CD4-positive, alpha-beta T cell treated with Interleukin-15 for 1 hour (primary cell): ENCODE measurements around the gene ZBBX.
"Not testable (repeated sequence)": the region's sequence is repeated elsewhere in the genome, so short reads cannot be mapped to it uniquely, and the experiment has no call there.

Source experiments
- DNase-seq: peaks from one replicate; pipeline ENCODE4 v3.0.0-alpha.2; 2020

The ZBBX gene, protein sequence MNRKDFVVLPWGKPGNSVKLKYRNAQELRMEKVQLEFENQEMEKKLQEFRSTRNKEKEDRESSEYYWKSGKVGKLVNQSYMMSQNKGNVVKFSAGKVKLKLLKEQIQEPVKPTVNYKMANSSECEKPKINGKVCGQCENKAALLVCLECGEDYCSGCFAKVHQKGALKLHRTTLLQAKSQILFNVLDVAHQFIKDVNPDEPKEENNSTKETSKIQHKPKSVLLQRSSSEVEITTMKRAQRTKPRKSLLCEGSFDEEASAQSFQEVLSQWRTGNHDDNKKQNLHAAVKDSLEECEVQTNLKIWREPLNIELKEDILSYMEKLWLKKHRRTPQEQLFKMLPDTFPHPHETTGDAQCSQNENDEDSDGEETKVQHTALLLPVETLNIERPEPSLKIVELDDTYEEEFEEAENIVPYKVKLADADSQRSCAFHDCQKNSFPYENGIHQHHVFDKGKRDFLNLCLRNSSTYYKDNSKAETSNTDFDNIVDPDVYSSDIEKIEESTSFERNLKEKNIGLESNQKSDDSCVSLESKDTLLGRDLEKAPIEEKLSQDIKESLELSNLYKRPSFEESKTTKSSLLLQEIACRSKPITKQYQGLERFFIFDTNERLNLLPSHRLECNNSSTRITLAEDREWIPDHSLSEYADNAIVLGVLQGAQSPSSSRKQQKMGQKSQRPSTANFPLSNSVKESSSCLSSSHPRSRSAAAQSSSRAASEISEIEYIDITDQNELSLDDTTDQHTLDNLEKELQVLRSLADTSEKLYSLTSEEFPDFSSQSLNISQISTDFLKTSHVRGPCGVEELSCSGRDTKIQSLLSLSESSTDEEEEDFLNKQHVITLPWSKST

GRCh38 chr3:167380004-167380689 is at the start of gene ZBBX:
TSS of gene ZBBX (minus strand) at chr3:167380297. CDS start at chr3:167372901, 7,396 bp downstream.
- DNase-seq, result peak; percentile 86

DNA sequence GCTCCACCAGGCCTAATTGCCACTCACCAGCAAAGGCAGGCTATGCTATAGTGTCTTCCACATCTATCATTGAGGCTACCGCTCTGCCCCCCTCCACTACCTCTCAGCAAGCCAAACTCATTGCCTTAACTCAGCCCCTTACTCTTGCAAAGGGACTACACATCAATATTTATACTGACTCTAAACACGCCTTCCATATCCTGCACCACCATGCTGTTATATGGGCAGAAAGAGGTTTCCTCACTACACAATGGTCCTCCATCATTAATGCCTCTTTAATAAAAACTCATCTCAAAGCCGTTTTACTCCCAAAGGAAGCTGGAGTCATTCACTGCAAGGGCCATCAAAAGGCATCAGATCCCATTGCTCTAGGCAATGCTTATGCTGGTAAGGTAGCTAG is 46.9 kb upstream of the ZBBX start:
- not testable (repeated sequence) for DNase-seq

- DNase-seq, result not testable (repeated sequence)
These were observed 42.3 kb upstream of the ZBBX start for GRCh38 chr3:167422396-167422795.

DNA sequence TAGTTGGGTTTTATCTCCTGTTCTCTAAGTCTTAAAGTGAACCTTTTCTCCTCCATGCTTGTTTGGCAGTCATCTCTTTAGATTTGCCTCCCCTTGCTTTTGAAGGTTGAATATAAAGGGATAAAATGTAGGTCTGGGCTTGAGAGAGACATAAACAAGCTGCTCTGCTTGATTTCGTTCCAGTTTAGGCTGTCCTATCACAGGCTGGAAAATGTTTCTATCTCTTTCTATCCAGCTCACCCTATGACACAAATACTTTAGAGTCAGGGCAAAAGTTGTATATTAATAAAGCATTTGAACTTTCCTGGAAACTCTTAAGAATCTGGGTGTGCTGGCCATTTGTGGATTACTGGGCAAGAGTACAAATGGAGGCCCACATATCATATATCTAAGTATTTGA is 29.5 kb upstream of the ZBBX start:
- no peak for DNase-seq

GRCh38 chr3:167406876-167407492 is 26.9 kb upstream of the ZBBX start:
- no peak for DNase-seq

- DNase-seq, result no peak
These were observed 17.7 kb upstream of the ZBBX start for GRCh38 chr3:167397826-167398225.

- no peak for DNase-seq
These were observed 16.0 kb upstream of the ZBBX start for GRCh38 chr3:167396075-167396474.

GRCh38 chr3:167394003-167394402 is 13.9 kb upstream of the ZBBX start:
- no peak for DNase-seq

GRCh38 chr3:167382155-167382554 is 2.1 kb upstream of the ZBBX start:
- DNase-seq, result no peak

GRCh38 chr3:167375478-167375877 is 4.6 kb downstream of the ZBBX start:
- DNase-seq, result no peak

- DNase-seq, result no peak
These were observed 8.0 kb downstream of the ZBBX start for GRCh38 chr3:167372138-167372537.

- DNase-seq, result no peak
These were observed 18.1 kb downstream of the ZBBX start for GRCh38 chr3:167361948-167362347.

- DNase-seq, result no peak
These were observed 18.8 kb downstream of the ZBBX start for GRCh38 chr3:167361306-167361705.

GRCh38 chr3:167355446-167355845 is 24.7 kb downstream of the ZBBX start:
- no peak for DNase-seq

DNA sequence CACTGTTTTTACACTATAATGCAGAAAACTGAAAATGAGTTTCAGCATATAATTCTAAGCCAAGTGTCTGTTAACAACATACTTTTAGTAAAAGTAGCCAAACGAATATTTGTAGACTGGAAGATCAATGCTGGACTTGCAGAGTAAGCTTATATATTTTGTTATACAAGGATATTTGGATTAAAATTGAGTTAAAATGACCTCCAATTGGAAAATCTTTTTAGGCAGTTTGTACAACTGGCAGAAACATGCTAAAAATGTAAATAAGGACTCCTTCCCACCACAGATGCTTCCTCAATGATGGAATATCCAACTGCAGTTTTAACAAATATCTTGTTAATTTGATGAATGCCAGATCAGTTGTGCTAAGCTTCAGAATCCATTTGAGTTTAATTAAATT is 25.3 kb downstream of the ZBBX start:
- no peak for DNase-seq

GRCh38 chr3:167350245-167350862 is 29.7 kb downstream of the ZBBX start:
- no peak for DNase-seq

DNA sequence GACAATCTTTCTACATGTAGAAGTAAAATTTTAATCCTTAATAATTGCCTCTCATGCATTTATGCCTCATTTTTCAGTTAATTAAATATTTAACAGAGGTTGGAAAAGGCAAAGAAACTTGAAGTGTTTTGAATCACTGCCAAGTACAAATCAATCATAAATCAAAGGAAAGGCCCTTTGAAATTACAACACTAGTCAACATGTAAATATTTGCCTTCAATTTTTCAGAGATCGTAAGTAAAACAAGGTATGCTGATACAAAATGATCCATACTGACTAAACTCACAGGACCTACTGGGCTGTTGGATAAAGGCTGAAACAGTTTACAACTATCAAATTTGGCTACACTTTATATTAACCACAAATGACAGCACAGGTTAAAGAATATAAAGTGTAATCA is 33.9 kb downstream of the ZBBX start:
- DNase-seq, result no peak

DNA sequence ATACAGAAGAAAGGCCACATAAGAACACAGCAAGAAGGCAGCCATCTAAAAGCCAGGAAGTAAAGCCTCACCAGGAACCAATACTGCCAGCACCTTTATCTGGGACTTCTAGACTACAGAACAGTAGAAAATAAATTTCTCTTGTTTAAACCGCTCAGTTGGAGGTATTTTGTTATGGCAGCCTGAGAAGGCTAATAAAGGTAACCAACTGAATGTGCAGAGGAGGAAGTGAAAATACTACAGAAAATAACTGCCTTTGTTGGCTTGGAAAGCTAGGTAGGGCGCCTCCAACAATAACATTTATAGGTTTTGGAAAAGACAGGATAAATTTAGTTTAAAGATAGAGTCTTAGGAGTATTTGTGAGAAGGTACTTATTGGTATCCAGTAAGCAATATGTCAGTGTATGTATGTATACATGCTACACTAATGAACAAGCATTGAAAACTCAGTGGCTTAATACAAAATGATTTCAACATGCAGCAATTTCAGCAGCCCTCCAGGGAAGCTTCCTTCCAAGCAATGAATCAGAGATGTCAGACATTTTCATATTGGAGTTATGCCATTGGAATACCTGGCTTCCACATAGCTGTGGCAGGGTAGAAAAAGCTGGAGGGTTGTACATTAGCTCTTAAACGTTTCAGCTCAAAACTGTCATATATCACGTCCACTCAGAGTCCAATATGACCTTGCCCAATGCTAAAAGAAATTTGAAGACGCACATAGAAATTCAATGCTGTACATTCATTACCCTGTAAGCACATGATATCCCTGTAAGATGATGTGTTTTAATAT is 48.9 kb downstream of the ZBBX start:
- DNase-seq, result no peak

- DNase-seq, result no peak
These were observed 56.5 kb downstream of the ZBBX start for GRCh38 chr3:167323572-167323971.

GRCh38 chr3:167318996-167319615 is 61.0 kb downstream of the ZBBX start:
- DNase-seq, result no peak

DNA sequence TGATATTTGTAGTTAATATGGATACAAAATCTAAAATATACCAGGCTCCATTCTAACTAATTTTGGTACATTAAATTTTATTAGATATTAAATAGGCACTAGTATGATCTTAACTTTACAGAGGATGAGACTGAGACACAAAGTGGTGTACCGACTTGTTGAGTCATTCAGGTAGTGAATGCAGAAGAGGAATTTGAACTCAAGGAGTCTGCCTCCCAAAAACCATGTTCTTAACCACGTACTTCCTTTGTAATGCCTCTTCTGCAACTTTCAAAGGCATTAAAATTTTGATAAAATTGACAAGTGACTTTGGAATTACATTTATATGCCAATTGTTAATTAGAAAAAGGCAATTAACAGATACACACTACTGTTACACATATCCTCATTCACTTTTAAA is 61.8 kb downstream of the ZBBX start:
- DNase-seq, result no peak
